Diencephalon (tissue), 1 donor: ENCODE results near the gene LHX2. TPM values are rescaled to one million over a fixed set of nuclear protein-coding genes. Genes with fewer than 3 reads are reported as not detected.

ENCODE experiments used
- total RNA-seq: library from RNA; depleted of rRNA; stranded (reverse); fragments of >200 nt; gene quantifications from one replicate; pipeline ENCODE4 v1.2.3, GENCODE V29; 2014

Gene LHX2
- total RNA-seq, result 8.3 TPM

GRCh38 chr9:124011460-124012301 is at the start of gene LHX2:
Gene LHX2 (plus strand): TSS chr9:124011768. CDS start chr9:124012349, 581 bp downstream.

Other genes with a start within 250 kb of the LHX2 start
- gene DENND1A, start 81.6 kb upstream of the LHX2 start, total RNA-seq, result 21.2 TPM
- gene NEK6, start 246.2 kb downstream of the LHX2 start, total RNA-seq, result 18.0 TPM